HG03432 (cell line): Measurements from ENCODE around the gene TNN.
A peak's percentile ranks its signal among the peaks of the same experiment; 100 is the strongest.
"Not testable (repeated sequence)": the region's sequence is repeated elsewhere in the genome, so short reads cannot be mapped to it uniquely, and the experiment has no call there.

ENCODE experiments used
- ATAC-seq: cut with Tn5 transposase; IDR thresholded peaks from one replicate; pipeline ENCODE4 v1.9.1; 2021; ENCODE audit warnings: mild to moderate bottlenecking, moderate library complexity; ENCODE audit not compliant: unreplicated experiment

The TNN gene

GRCh38 chr1:175108331-175108820 is 40.7 kb downstream of the TNN start:
- not testable (repeated sequence) for ATAC-seq

- ATAC-seq = no peak
These were observed 47.4 kb downstream of the TNN start for GRCh38 chr1:175114996-175115395.

DNA sequence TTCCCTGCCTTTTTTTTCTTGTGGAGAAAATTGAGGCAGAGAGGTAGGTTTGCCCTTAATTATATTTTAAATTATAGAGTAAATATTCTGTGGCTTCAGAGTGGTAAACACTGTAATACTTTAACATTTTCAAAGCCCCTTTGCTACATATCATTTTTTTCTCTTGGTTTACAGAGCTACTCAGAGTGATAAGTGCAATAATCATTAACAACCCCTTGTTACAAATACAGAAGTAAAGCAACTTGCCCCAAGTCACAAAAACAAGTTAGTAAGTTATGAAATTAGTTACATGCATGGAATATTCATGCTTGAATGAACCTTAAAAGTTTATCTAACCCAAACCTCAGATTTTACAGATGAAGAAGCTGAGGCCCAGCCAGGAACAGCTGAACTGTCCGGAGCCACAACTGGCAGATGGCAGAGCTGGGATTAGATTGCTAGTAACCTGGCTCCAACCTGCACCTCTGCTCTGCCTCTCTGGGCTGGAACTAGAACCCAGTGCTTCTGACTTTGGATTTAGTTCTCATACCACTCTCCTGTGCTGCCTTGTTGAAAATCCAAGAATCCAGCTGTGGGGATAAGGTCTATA is 48.7 kb downstream of the TNN start:
- no peak for ATAC-seq

- no peak for ATAC-seq
These were observed 49.3 kb downstream of the TNN start for GRCh38 chr1:175116903-175117302.

DNA sequence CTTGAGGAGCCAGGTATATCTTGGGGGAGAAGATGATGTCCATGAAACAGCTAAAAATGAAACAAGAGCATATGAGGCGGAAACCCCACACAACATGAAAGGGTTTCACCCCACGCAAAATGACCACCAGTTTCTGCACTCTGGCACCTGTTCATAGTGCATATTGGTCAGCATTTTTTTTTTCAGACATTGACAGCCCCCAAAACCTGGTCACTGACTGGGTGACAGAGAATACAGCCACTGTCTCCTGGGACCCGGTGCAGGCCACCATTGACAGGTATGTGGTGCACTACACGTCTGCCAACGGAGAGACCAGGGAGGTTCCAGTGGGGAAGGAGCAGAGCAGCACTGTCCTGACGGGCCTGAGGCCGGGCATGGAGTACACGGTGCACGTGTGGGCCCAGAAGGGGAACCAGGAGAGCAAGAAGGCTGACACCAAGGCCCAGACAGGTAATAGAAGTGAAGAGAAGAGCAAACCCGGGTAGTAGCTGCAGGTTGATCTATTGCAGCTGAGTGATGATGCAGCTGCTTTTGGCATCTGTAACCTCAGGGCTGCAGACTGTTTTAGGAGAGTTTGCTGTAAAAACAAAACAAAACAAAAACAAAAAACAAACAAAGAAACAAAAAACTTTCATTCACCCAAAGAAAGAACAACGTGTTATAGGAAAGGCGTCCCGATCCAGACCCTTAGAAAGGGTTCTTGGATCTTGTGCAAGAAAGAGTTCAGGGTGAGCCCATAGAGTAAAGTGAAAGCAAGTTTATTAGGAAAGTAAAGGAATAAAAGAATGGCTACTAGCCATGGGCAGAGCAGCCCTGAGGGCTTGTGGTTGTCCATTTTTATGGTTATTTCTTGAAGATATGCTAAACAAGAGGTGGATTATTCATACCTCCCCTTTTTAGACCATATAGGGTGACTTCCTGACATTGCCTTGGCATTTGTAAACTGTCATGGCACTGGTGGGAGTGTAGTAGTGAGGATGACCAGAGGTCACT is 51.0 kb downstream of the TNN start:
- peak; percentile 59 for ATAC-seq

DNA sequence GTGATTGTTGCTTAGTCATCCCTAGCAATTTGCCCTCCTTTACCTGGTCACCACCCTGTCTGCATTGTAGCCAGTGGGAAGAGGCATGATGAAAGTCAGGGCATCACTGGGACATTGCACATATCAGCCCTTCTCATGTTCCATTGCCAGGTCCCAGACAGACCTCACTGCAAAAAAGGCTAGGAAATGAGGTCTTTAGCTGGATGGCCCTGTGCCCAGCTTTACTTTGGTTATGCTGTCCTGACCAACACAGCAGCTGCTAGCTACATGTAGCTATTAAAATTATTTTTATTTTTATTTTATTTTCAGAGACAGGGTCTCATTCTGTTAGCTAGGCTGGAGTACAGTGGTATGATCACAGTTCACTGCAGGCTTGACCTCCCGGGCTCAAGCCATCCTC is 52.9 kb downstream of the TNN start:
- ATAC-seq = no peak

GRCh38 chr1:175124861-175125260 is 57.2 kb downstream of the TNN start:
- ATAC-seq = no peak

GRCh38 chr1:175126347-175126746 is 58.7 kb downstream of the TNN start:
- no peak for ATAC-seq

DNA sequence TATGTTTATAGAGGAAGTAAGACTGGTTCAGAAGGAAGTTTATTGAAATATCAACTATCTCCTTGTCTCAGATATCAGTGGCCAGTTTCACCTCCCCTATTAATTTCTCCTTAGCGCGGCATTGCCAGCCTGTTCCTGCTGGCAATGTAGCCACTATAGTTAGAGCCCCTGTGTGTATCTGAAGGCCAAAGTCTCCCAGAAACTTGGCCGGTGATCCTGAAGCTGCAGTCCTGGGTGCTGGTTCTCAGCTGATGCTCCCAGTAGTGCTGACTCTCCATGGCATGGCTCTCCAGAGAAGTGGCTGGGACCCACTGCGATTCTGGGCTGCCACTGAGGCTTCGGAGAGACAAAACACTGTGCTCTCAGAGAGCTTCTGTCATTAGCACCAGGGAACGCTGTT is 59.9 kb downstream of the TNN start:
- no peak for ATAC-seq

GRCh38 chr1:175128523-175128922 is 60.9 kb downstream of the TNN start:
- ATAC-seq = no peak

- no peak for ATAC-seq
These were observed 61.5 kb downstream of the TNN start for GRCh38 chr1:175129182-175129581.

DNA sequence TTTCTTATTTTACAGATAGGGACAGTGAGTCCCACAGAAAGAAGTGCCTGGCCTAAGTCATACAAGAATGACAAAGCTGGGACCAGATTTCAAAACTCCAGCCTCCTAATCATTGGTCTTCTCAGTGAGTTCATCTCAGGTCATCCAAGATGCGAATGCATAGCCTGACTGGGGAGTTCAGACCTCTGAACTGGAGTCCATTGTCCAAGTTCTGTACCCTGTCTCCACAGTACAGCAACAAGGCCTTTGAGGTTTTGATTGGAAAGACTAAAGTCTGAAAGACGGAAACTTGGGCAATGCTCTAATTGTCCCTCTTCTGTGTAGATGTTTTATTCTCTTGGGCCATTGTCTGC is 62.0 kb downstream of the TNN start:
- ATAC-seq = no peak

GRCh38 chr1:175129997-175130648 is 62.5 kb downstream of the TNN start:
- ATAC-seq = no peak

GRCh38 chr1:175130649-175131045 is 63.0 kb downstream of the TNN start:
- ATAC-seq = no peak

DNA sequence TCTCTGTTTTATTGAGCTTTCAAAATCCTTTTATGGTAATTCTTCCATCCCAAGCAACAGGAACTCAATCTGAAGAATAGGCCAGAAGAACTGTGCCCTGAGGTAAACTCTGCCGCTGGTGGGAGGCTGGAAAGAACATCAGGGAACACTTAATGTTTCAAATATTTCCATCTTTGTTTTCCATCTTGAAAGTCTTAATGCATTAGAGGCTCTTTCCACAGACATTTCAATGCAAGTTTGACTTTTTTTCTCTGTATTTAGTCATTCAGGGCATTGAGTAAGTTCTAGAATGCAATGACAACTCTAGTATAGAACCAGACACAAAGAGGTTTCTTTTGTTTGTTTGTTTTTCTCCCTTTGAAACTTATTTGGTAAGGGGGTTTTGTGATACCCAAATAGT is 63.5 kb downstream of the TNN start:
- ATAC-seq = no peak

DNA sequence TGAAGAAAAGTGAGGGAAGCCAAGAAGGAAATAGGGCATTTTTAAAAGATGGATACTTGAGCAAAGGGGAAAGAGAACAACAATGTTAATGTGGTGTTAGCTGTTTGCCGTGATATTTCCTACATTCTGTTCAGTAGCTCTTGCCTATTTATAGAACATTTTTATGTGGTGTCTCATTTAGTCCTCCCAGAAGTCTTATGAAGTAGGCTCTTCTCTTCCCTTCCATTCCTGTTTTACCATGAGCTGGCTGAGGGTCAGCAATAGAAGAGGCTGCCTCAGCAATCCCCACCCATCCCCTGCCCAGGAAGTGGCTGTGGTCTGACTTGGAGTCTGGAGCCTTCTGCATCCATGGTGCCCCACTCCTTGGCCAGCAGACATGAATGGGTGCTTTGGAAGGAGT is 64.8 kb downstream of the TNN start:
- ATAC-seq = no peak

- no peak for ATAC-seq
These were observed 66.2 kb downstream of the TNN start for GRCh38 chr1:175133673-175134435.

- no peak for ATAC-seq
These were observed 66.9 kb downstream of the TNN start for GRCh38 chr1:175134500-175134899.

- ATAC-seq = no peak
These were observed 68.6 kb downstream of the TNN start for GRCh38 chr1:175136246-175136645.

DNA sequence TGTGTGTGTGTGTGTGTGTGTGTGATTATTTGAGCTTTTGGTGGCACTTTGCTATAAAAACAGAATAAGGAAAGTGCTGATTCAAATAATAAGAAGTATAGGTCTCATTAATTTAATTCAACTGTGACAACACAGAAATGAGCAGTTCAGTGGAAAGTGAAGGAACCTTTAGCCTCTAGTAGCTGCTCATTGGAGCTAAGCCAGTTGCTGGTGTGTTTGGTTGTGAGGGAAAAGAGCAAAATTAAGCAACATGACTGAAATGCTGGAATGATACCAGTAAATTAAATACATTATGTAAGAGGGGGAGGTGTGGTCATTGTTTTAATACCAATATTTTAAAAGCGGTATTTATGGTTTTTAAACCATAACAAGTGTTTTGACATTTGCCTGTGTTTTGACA is 69.7 kb downstream of the TNN start:
- no peak for ATAC-seq

GRCh38 chr1:175138579-175138978 is 70.9 kb downstream of the TNN start:
- no peak for ATAC-seq
